Cerebellar nuclear complex (tissue), 1 donor: ENCODE measurements around the gene SLC25A30.
"Not testable (repeated sequence)": the region's sequence is repeated elsewhere in the genome, so short reads cannot be mapped to it uniquely, and the experiment has no call there.

ENCODE experiments used
- DNase-seq, 2 experiments: peaks; one replicate each; lab custom pipeline; 2025; lab: John Stamatoyannopoulos, UW

Gene SLC25A30

DNA sequence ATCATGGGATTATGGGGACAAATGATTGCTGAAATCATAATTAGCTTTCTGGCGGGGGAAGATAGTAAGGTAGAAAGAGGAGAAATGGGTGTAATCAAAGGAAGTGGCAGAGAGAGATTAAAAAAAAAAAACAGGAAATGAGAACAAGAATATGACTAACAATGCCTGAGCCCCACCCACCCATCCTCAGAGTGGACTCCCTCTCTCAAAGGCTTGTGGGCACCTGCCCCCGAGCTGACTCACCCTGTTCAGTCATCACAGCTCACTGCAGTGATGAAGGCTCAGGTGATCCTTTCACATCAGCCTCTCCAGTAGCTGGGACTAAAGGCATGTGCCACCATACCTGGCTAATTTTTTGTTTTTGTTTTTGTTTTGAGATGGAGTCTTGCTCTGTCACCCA is 50.8 kb downstream of the SLC25A30 start:
- no peak for DNase-seq

DNA sequence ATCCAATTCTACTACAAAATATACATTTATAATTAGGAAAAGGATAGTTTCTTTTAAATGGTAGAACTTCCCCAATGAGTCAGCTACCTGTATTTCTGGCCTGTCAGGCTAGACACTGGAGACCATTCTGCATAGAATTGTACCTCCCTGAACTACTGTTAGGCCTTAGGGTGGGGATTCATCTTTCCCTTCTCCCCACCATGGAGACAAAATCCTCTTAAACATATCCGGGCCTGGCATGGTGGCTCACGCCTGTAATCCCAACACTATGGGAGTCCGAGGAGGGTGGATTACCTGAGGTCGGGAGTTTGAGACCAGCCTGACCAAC is 52.7 kb downstream of the SLC25A30 start:
- DNase-seq: no peak

DNA sequence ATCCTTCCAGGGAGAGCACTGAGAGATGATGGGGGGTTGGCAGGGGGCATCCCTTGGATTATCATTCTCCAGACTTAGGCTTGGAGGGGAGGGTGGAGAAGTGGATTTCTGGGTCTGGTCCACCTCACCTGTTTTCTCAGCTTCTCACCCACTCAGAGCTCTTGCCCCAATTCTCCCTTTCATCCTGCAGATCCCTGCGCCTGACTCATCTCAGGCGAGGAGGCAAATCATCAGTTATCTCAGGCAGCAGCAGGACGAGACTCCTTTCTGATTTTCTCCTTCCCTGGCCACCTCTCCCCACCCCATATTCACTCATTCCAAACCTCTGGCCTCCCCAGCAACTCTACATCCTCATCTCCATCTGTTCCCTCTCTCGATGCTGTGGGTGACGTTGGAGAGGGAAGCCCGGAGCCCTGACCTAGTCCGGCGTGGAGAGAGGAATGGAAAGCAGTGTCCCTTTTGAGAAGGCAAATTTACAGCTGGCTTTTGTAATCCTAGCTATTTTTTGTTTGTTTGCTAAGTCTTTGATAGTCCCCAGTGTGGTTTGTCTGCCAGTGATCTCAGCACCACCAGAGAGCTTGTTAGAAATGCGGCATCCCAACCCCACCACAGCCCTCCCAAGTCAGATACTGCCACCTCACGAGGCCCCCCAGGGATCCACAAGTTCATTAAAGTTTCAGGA is 53.2 kb downstream of the SLC25A30 start:
- no peak for DNase-seq

DNA sequence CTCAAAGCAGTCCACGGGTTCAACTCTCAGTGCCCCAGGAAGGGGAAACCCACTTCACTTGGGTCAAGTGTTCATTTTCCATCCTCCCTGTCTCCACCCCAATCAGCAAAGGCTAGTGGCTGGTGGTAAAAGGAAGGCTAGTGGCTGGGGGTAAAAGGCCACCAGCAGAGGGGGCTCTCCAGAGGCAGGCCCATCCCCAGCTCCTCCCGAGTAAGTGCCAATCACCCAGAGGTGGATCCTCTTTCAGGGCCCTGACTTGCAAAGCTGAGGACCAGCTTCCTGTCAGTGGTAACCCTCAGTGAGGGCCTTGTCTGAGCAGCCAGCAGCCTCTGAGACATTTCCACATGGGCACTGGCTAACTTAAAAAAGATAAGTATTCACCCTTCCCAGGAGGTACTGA is 55.2 kb downstream of the SLC25A30 start:
- no peak for DNase-seq

DNA sequence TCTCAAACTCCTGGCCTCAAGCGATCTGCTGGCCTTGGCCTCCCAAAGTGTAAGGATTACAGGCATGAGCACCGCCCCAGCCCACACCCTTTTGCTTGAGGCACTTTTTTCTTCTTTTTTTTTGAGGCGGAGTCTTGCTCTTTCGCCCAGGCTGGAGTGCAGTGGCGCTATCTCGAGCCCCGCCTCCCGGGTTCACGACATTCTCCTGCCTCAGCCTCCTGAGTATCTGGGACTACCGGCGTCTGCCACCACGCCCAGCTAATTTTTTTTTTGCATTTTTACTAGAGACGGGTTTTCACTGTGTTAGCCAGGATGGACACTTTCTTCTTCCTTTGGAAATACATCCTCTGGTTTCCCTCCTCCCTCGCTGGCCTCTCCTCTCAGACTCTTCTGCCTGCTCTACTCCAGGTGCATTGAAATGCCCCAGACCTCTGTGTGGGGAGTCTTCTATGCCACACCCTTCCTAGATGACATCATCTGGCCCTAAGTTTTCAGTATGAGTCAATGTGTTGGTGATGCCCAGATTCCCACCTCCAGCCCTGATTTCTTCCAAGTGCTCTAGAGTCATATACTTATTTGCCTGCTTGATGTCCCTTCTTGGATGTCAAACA is 56.5 kb downstream of the SLC25A30 start:
- DNase-seq: no peak

DNA sequence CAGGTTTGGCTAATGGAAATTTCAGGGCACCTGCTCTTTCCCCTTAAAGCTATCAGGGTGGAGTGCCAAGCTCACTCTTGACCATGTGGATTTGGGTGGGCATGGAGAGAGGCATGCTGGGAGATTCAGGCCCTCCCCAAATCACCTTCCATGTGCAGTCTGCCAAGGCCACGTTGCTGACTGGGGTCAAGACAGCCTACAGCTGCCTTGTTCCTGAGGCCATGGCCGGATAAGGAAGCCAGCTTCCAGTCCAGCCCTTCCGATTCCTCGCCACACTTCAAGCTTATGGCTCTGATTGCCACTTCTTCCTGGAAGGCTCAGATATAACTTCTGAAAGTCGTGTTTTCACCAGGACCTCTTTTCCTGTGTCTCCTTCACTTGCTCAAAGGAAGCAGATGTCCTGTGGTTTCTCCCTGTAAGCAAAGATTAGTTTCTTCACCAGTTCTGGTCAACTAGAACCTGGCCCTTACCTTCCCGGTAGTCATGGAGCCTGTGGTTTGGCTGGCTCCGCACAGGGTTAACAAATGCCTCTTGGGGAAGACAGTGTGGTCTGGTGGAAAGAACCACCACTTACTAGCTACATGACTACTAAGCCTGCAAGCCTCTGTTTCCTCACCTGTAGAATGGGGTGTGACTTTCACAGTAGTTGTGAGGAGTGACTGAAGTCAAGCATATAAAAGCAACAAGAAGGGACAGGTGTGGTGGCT is 61.1 kb downstream of the SLC25A30 start:
- DNase-seq: no peak

DNA sequence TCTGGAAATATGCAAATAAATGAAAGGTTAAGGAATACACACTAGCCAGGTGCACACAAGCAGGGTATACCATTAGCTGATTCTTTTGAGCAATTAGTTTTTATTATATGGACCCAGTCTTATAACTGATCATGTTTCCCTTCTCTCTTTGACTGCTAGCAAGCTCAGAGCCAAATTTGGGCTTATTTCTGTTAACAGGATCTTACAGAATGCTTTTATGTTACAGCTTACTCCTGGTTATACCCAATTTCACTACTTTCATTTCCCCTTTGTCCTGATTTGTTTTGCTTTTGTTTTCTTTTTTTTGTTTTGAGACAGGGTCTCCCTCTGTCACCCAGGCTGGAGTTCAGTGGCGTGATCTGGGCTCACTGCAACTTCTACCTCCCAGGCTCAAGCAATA is 64.3 kb downstream of the SLC25A30 start:
- DNase-seq: no peak

DNA sequence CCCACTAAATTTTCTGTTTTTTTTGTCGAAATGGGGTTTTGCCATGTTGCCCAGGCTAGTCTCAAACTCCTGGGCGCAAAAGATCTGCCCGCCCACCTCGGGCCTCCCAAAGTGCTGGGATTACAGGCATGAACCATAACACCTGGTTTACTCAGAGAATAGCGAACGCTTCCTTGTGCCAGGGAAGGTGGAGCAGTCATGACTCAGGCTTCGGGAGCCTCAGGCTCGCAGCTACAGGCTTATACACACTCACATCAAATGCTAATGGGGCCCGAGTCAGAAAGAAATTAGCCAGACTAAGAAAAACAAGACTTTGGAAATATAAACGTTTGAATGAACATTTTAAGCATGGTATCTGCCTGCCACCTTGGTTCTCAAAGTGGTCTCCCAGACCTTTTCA is 66.1 kb downstream of the SLC25A30 start:
- DNase-seq: no peak

DNA sequence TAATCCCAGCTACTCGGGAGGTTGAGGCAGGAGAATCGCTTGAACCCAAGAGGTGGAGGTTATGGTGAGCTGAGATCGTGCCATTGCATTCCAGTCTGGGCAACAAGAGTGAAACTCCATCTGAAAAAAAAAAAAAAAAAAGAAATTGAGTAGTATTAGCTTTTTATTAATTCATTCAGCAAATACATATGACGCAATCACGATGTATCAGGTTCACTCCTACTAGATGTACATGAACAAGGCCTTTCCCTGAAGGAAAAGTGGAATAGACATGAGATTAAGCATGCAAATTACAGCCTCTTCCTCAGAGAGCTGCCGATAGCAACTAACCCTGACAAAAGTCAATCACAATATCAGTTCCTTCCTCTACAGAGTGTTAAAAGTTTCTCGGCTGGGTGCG is 68.0 kb downstream of the SLC25A30 start:
- no peak for DNase-seq

DNA sequence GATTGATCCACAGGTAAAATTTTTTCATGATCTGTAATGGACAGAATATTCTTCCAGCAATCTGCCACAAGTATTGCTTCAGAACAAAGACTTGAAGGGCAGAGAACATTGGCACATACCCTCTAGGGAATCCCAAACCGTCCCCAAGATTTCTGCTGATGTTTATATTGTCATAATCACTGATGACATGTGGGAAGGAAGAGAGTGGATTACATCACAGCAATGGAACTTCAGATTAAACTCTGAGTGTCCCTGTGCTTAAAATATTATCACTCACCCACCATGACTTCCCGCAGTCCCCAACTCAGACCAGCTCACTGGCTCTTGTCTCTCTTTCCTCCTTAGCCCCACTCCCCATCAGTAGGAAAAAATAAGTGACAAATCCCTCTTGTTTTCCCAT is 68.7 kb downstream of the SLC25A30 start:
- no peak for DNase-seq

DNA sequence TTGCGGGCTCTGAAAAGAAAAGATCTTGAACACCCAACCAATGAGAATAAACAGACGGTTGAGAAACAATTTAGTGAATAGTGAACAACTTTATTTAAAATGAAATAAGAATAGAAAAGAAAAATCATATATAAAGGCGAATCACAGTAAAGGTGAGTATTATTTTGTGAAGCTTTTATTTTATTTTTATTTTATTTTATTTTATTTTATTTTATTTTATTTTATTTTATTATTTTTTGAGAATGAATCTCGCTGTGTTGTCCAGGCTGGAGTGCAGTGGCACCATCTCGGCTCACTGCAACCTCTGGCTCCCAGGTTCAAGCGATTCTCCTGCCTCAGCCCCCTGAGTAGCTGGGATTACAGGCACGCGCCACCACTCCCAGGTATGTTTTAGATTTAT is 74.1 kb downstream of the SLC25A30 start:
- DNase-seq: not testable (repeated sequence)
